ENCODE measurements around the gene SIX5. TPM values are rescaled to one million over a fixed set of nuclear protein-coding genes. Genes with fewer than 3 reads are reported as not detected.

The SIX5 gene
- total RNA-seq = under 0.01 TPM

DNA sequence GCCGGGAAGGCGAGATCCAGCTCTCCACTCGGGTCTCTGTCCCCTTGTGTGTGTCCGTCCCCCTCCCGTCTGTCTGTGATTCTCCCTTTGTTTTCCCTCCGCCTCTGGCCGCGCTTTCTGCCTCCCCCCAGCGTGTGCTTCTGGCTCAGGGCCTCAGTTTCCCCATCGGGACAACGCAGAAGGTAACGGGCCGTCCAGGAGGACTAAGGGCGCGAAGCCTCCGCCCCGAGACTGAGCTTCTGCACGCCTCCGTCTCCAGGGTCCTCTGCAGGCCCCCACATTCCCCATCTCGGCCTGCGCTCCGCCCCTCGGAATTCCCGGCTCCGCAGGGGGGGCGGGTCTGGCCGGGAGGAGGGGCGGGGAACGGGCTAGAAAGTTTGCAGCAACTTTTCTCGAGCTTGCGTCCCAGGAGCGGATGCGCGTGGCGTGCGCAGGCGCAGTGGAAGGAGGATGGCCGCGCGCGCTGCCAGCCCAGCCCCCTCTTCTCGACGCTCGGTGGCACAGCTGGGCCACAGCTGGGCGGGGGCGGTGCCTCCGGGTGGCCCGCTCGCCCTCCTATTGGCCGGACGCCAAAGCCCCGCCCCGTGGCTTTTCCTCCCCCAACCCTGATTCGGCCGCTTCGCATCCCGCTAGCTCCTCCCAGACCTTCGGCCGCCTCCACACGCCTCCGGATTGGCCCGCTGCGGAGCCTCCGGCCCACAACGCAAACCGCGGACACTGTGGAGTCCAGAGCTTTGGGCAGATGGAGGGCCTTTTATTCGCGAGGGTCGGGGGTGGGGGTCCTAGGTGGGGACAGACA lies at the start of gene SIX5:
Gene SIX5 (minus strand): TSS at position 269 of the 799 bp plus-strand sequence. CDS start 408 bp downstream, outside the sequence.
- Histone ChIP-seq H3K4me3 (ENCODE audit: low read length) (peak within 1 kb of the TSS; percentile 49), H3K4me1 (ENCODE audit: insufficient read depth, low read length) (peaks cover 31% of the 10 kb centered on the region), H3K27me3 (ENCODE audit: insufficient read depth, low read length) (peaks cover 45% of the 10 kb centered on the region), H3K9me3 (ENCODE audit: low read depth, low read length) (no peaks in the 10 kb centered on the region)

GRCh38 chr19:45817725-45818301 lies 48.8 kb upstream of the SIX5 start:
- H3K4me1 ChIP-seq (ENCODE audit: insufficient read depth, low read length) = peaks cover 9% of the 10 kb centered on the region
- peaks cover 7% of the 10 kb centered on the region for H3K27me3 ChIP-seq (ENCODE audit: insufficient read depth, low read length)
- H3K4me3 ChIP-seq (ENCODE audit: low read length) = no peak overlapping the region
- H3K9me3 ChIP-seq (ENCODE audit: low read depth, low read length) = no peaks in the 10 kb centered on the region

GRCh38 chr19:45817010-45817724 lies 48.1 kb upstream of the SIX5 start:
- peaks cover 7% of the 10 kb centered on the region for H3K27me3 ChIP-seq (ENCODE audit: insufficient read depth, low read length)
- H3K4me3 ChIP-seq (ENCODE audit: low read length) = no peak overlapping the region
- peaks cover 9% of the 10 kb centered on the region for H3K4me1 ChIP-seq (ENCODE audit: insufficient read depth, low read length)
- no peaks in the 10 kb centered on the region for H3K9me3 ChIP-seq (ENCODE audit: low read depth, low read length)

GRCh38 chr19:45816236-45817009 lies 47.4 kb upstream of the SIX5 start:
- H3K9me3 ChIP-seq (ENCODE audit: low read depth, low read length) = no peaks in the 10 kb centered on the region
- peaks cover 9% of the 10 kb centered on the region for H3K4me1 ChIP-seq (ENCODE audit: insufficient read depth, low read length)
- H3K4me3 ChIP-seq (ENCODE audit: low read length) = no peak overlapping the region
- H3K27me3 ChIP-seq (ENCODE audit: insufficient read depth, low read length) = peaks cover 7% of the 10 kb centered on the region

- Histone ChIP-seq H3K4me1 (ENCODE audit: insufficient read depth, low read length) (peaks cover 9% of the 10 kb centered on the region), H3K27me3 (ENCODE audit: insufficient read depth, low read length) (peaks cover 7% of the 10 kb centered on the region), H3K4me3 (ENCODE audit: low read length) (no peak overlapping the region), H3K9me3 (ENCODE audit: low read depth, low read length) (no peaks in the 10 kb centered on the region)
These were observed 46.6 kb upstream of the SIX5 start for GRCh38 chr19:45815481-45816216.

- no peaks in the 10 kb centered on the region for H3K9me3 ChIP-seq (ENCODE audit: low read depth, low read length)
- H3K27me3 ChIP-seq (ENCODE audit: insufficient read depth, low read length) = peaks cover 7% of the 10 kb centered on the region
- no peak within 1 kb of the TSS for H3K4me3 ChIP-seq (ENCODE audit: low read length)
- peaks cover 9% of the 10 kb centered on the region for H3K4me1 ChIP-seq (ENCODE audit: insufficient read depth, low read length)
These were observed 45.9 kb upstream of the SIX5 start, which contains the start of gene RSPH6A for GRCh38 chr19:45814851-45815480. RSPH6A (minus strand) TSS chr19:45815308; CDS start chr19:45815176, 132 bp downstream.

GRCh38 chr19:45814166-45814780 lies 45.2 kb upstream of the SIX5 start:
- Histone ChIP-seq H3K4me1 (ENCODE audit: insufficient read depth, low read length) (peaks cover 16% of the 10 kb centered on the region), H3K4me3 (ENCODE audit: low read length) (no peak overlapping the region), H3K9me3 (ENCODE audit: low read depth, low read length) (no peaks in the 10 kb centered on the region), H3K27me3 (ENCODE audit: insufficient read depth, low read length) (peaks cover 7% of the 10 kb centered on the region)

- no peak overlapping the region for H3K4me3 ChIP-seq (ENCODE audit: low read length)
- H3K27me3 ChIP-seq (ENCODE audit: insufficient read depth, low read length) = peaks cover 7% of the 10 kb centered on the region
- H3K9me3 ChIP-seq (ENCODE audit: low read depth, low read length) = no peaks in the 10 kb centered on the region
- H3K4me1 ChIP-seq (ENCODE audit: insufficient read depth, low read length) = peaks cover 12% of the 10 kb centered on the region
These were observed 43.2 kb upstream of the SIX5 start for GRCh38 chr19:45812297-45812696.

DNA sequence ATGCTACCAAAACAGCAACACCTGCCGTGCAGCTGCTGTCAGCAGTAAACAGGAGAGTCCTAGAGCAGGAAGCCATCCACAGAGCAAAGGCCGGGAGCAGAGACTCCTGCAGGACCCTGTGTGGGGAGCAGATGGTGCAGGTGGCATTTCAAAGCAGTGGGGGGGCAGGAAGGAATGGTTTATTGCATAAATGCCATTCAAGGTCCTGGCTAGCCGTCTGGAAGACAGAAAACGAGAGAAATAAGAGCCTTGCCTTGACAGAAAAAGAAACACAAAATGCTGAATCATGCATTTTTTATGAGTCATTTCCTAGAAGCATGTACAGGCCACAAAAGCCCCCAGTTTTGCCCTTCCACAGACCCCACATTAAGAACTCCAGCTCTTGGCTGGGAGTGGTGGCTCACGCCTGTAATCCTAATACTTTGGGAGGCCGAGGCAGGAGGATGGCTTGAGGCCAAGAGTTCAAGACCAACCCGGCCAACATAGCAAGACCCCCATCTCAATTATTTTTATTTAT lies 40.6 kb upstream of the SIX5 start:
- H3K9me3 ChIP-seq (ENCODE audit: low read depth, low read length) = no peaks in the 10 kb centered on the region
- peaks cover 7% of the 10 kb centered on the region for H3K4me1 ChIP-seq (ENCODE audit: insufficient read depth, low read length)
- H3K4me3 ChIP-seq (ENCODE audit: low read length) = no peak overlapping the region
- peaks cover 4% of the 10 kb centered on the region for H3K27me3 ChIP-seq (ENCODE audit: insufficient read depth, low read length)

GRCh38 chr19:45805719-45806118 lies 36.7 kb upstream of the SIX5 start:
- peaks cover 12% of the 10 kb centered on the region for H3K27me3 ChIP-seq (ENCODE audit: insufficient read depth, low read length)
- no peaks in the 10 kb centered on the region for H3K9me3 ChIP-seq (ENCODE audit: low read depth, low read length)
- peaks cover 7% of the 10 kb centered on the region for H3K4me1 ChIP-seq (ENCODE audit: insufficient read depth, low read length)
- no peak overlapping the region for H3K4me3 ChIP-seq (ENCODE audit: low read length)

DNA sequence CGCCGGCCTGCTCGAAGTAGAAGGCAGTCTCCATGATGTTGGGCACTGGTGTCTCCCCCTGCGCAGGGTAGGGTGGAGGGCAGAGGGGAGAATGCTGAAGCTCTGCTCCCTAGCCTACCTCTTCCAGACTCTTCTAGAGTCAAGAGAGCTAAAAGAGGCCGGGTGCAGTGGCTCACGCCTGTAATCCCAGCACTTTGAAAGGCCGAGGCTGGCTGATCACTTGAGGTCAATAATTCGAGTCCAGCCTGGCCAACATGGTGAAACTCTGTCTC lies 35.8 kb upstream of the SIX5 start:
- H3K27me3 ChIP-seq (ENCODE audit: insufficient read depth, low read length) = peaks cover 17% of the 10 kb centered on the region
- H3K4me3 ChIP-seq (ENCODE audit: low read length) = no peak overlapping the region
- peaks cover 6% of the 10 kb centered on the region for H3K4me1 ChIP-seq (ENCODE audit: insufficient read depth, low read length)

GRCh38 chr19:45804140-45804958 lies 35.3 kb upstream of the SIX5 start:
- Histone ChIP-seq H3K4me3 (ENCODE audit: low read length) (no peak overlapping the region), H3K4me1 (ENCODE audit: insufficient read depth, low read length) (peaks cover under 1% of the 10 kb centered on the region), H3K27me3 (ENCODE audit: insufficient read depth, low read length) (peaks cover 22% of the 10 kb centered on the region), H3K9me3 (ENCODE audit: low read depth, low read length) (no peaks in the 10 kb centered on the region)

More for the DNA sequence above, 35.8 kb upstream of the SIX5 start:
- H3K9me3 ChIP-seq (ENCODE audit: low read depth, low read length) = no peaks in the 10 kb centered on the region
